Heart left ventricle (tissue), 16 donors: ENCODE measurements around the gene CUBN. TPM values are rescaled to one million over a fixed set of nuclear protein-coding genes. Genes with fewer than 3 reads are reported as not detected.

Source experiments
- ATAC-seq, 4 donors: fragments of 200-7000 bp; cut with Tn5 transposase; one replicate each; pipeline ENCODE4 v1.9.1; 2020 to 2022; ENCODE audit warnings: moderate library complexity in 4 of 4, mild to moderate bottlenecking in 3 of 4, moderate number of reproducible peaks in 1 of 4
- DNase-seq, 5 donors: peaks; one replicate each; pipeline ENCODE4 v3.0.0-alpha.2; 2020
- H3K27ac ChIP-seq, 12 donors: fragments of 200-600 bp; sonication (generic) in 4 of 12; one replicate each; pipeline versions ENCODE4 v1.5.0 to v1.8.0; 2016 to 2022; ENCODE audit warnings: mild to moderate bottlenecking in 2 of 12
- H3K27me3 ChIP-seq, 9 donors: fragments of 200-600 bp; sonication (generic) in 2 of 9; one replicate each; pipeline versions ENCODE4 v1.5.1 to v1.8.0; 2016 to 2022; ENCODE audit warnings: mild to moderate bottlenecking in 3 of 9
- H3K36me3 ChIP-seq, 9 donors: fragments of 200-600 bp; sonication (generic) in 2 of 9; one replicate each; pipeline versions ENCODE4 v1.5.0 to v1.8.0; 2018 to 2022; ENCODE audit warnings: mild to moderate bottlenecking in 2 of 9
- H3K4me1 ChIP-seq, 12 donors: fragments of 200-600 bp; sonication (generic) in 4 of 12; one replicate each; pipeline versions ENCODE4 v1.5.0 to v1.8.0; 2016 to 2022; ENCODE audit warnings: mild to moderate bottlenecking in 3 of 12
- H3K4me3 ChIP-seq, 12 donors: fragments of 200-600 bp; sonication (generic) in 4 of 12; one replicate each; pipeline versions ENCODE4 v1.5.0 to v1.8.0; 2017 to 2022; ENCODE audit warnings: mild to moderate bottlenecking in 9 of 12, moderate library complexity in 4 of 12
- H3K9me3 ChIP-seq, 12 donors: fragments of 200-600 bp; sonication (generic) in 4 of 12; one replicate each; pipeline versions ENCODE4 v1.5.0 to v1.8.0; 2016 to 2022; ENCODE audit warnings: mild to moderate bottlenecking in 1 of 12
- CTCF ChIP-seq, 12 donors: fragments of 200-600 bp; sonication (generic) in 4 of 12; IDR thresholded peaks; one replicate each; pipeline versions ENCODE4 v1.5.0 to v1.8.0; 2018 to 2022; ENCODE audit warnings: antibody characterized with exemption in 12 of 12, mild to moderate bottlenecking in 5 of 12
- POLR2A ChIP-seq, 2 donors: fragments of 450-650 bp; IDR thresholded peaks; one replicate each; pipeline ENCODE4 v1.6.1; 2017; ENCODE audit warnings: antibody characterized with exemption in 2 of 2, mild to moderate bottlenecking in 2 of 2, moderate library complexity in 2 of 2
- WGBS, 4 donors: extraction: QIAGEN DNeasy Blood & Tissue Kit in 2 of 4; methylation state at CpG; one replicate each; pipeline versions ENCODE4 v1.1.5 to v1.1.7; 2013 to 2018; 5-methylcytosine and 5-hydroxymethylcytosine counted together
- intact Hi-C, 10 donors: fragments of 100-400 bp; cut with DNase I; formaldehyde crosslinking; loops; one replicate each; pipeline versions ENCODE4 v1.11.1 to v1.14.2; 2022
- polyA plus RNA-seq, 2 donors: library from polyadenylated mRNA; stranded (reverse); fragments of 200-250 nt; gene quantifications; one replicate each; pipeline ENCODE4 v1.2.3, GENCODE V29; 2013
- total RNA-seq, 9 donors: library from RNA; depleted of rRNA in 2 of 9; stranded (reverse); fragments of >200 nt in 2 of 9; fragmentation: NEBNext Ultra II Directional in 3 of 9; extraction: Animal tissue kit (Norgen Biotek cat#: 25700) in 3 of 9; gene quantifications; one replicate each; pipeline versions ENCODE4 v1.1.0 to v1.2.4, GENCODE V29; 2016 to 2023
- donor health status: ischemic (EF 13 %, LVEDD 7.1; RV severe dilation, severe dysfunction).
- donor health status: healthy with polysubstance abuse.
- donor health status: DM: no; HTN: yes; CAD: no.
- donor health status: DM: no; HTN: no; CAD: no.
- donor health status: ischemic (EF 25% LVEDD 6.9; RV normal size, moderate dysfunction).
- donor health status: ischemic (EF 25% LVEDD 5.7; RV mildly dilated, moderate dysfunction).
- donor health status: healthy.
- donor health status: DM: yes; HTN: yes; CAD: no.
- donor health status: ischemic (EF 35%, LVEDD 5.7; RV mildly dilated, moderate dysfunction).
- donor health status: nonischemic (EF 11% LVEDD 7.7; RV severe dilation, severe dysfunction).
- donor health status: DM: yes; HTN: yes; CAD: no.
- donor health status: PGD.
- donor health status: ischemic (EF 29% LVEDD 5.4; RV normal size, mild dysfunction).
- donor health status: nonischemic (EF 23%, LVEDD 6.1; RV moderate dilation, normal function).

Gene CUBN
- total and polyA plus RNA-seq, 11 donors, result 0.07 to 1.5 (median 0.44) TPM

GRCh38 chr10:17138460-17139042, 8.9 kb upstream of the CUBN start:
- 79 to 86% (median 83%) methylated on average over 5 of the region's 5 CpGs for WGBS, 4 donors
- ATAC-seq (no peak), DNase-seq (no peak)
- Histone ChIP-seq H3K9me3 (no peaks in the 10 kb centered on the region), H3K4me3 (no peak overlapping the region), H3K27me3 (no peaks in the 10 kb centered on the region), H3K36me3 (no peaks in the 10 kb centered on the region), H3K27ac (no peak overlapping the region), H3K4me1 (no peaks in the 10 kb centered on the region)
- intact Hi-C loops, result loop anchor here in 1 of 10 donors (1.0 kb wide), 1 partner anchor 30 kb away; no protein-coding TSS in a partner anchor
- TF ChIP-seq CTCF (IDR thresholded peaks at IDR 0.05) (no peak), POLR2A (IDR thresholded peaks at IDR 0.05) (no peak)

GRCh38 chr10:17134737-17135260, 5.2 kb upstream of the CUBN start:
- intact Hi-C loops, result no loop called here
- H3K27me3 ChIP-seq, result no peaks in the 10 kb centered on the region
- H3K36me3 ChIP-seq, result no peaks in the 10 kb centered on the region
- no peak overlapping the region for H3K4me3 ChIP-seq
- no peak overlapping the region for H3K27ac ChIP-seq
- TF ChIP-seq POLR2A (IDR thresholded peaks at IDR 0.05), result no peak
- TF ChIP-seq CTCF (IDR thresholded peaks at IDR 0.05), result no peak
- ATAC-seq (no peak), DNase-seq (no peak)
- H3K4me1 ChIP-seq, result no peaks in the 10 kb centered on the region
- no peaks in the 10 kb centered on the region for H3K9me3 ChIP-seq

GRCh38 chr10:17134282-17134681, 4.7 kb upstream of the CUBN start:
- ATAC-seq, result no peak
- Histone ChIP-seq H3K9me3 (no peaks in the 10 kb centered on the region), H3K4me3 (no peak overlapping the region), H3K27me3 (no peaks in the 10 kb centered on the region), H3K36me3 (no peaks in the 10 kb centered on the region), H3K4me1 (no peaks in the 10 kb centered on the region), H3K27ac (no peak overlapping the region)
- no peak for TF ChIP-seq POLR2A (IDR thresholded peaks at IDR 0.05)
- TF ChIP-seq CTCF (IDR thresholded peaks at IDR 0.05), result no peak
- WGBS, 4 donors, result 92 to 98% (median 97%) methylated on average over 2 of the region's 2 CpGs
- intact Hi-C loops, result no loop called here
- DNase-seq, result no peak

- H3K9me3 ChIP-seq, result no peaks in the 10 kb centered on the region
- no peak overlapping the region for H3K4me3 ChIP-seq
- intact Hi-C loops, result no loop called here
- H3K36me3 ChIP-seq, result no peaks in the 10 kb centered on the region
- TF ChIP-seq POLR2A (IDR thresholded peaks at IDR 0.05), result no peak
- no peak for TF ChIP-seq CTCF (IDR thresholded peaks at IDR 0.05)
- no peaks in the 10 kb centered on the region for H3K27me3 ChIP-seq
- peak overlapping the region in 1 of 12 donors; percentile 54 for H3K27ac ChIP-seq
- WGBS, 4 donors, result 80 to 89% (median 81%) methylated on average over 3 of the region's 3 CpGs
- H3K4me1 ChIP-seq, result peaks cover 0 to 9% (median 0%) of the 10 kb centered on the region in 12 donors
- DNase-seq (peak in 1 of 5 donors; percentile 31), ATAC-seq (peak in 3 of 4 donors; percentile 44 to 78 (median 45))
Measured at GRCh38 chr10:17128261-17128660, 1.4 kb downstream of the CUBN start.
